PFSK-1 (cell line): ENCODE measurements around the gene TRMT1.

Experiments
- FOXP2 ChIP-seq: optimal IDR thresholded peaks from 2 replicates; pipeline ENCODE3; 2011; ENCODE audit warnings: borderline replicate concordance, control low read depth, inconsistent platforms; ENCODE audit not compliant: insufficient read depth; ENCODE audit errors: extremely low read length, extremely low read depth
- POLR2AphosphoS5 ChIP-seq: IDR thresholded peaks from 2 replicates; pipeline ENCODE4 v1.6.1; 2012; ENCODE audit warnings: low read depth, mild to moderate bottlenecking, control low read depth, low read length, moderate library complexity
- REST ChIP-seq, 2 experiments: IDR thresholded peaks; 2 replicates each; pipeline versions ENCODE4 v1.6.1 to v1.8.0; 2011 to 2012; ENCODE audit warnings: low read depth in 2 of 2, low read length in 2 of 2, control low read depth in 1 of 2, inconsistent platforms in 1 of 2, mild to moderate bottlenecking in 1 of 2, moderate library complexity in 1 of 2; ENCODE audit not compliant: insufficient read depth in 1 of 2
- SIN3A ChIP-seq: IDR thresholded peaks from 2 replicates; pipeline ENCODE4 v1.6.1; 2012; ENCODE audit warnings: mild to moderate bottlenecking, low read length, moderate library complexity, borderline replicate concordance; ENCODE audit not compliant: insufficient read depth
- TAF1 ChIP-seq: IDR thresholded peaks from 2 replicates; pipeline ENCODE4 v1.6.1; 2012; ENCODE audit warnings: low read length, control low read depth, borderline replicate concordance; ENCODE audit not compliant: insufficient read depth

The TRMT1 gene

GRCh38 chr19:13152356-13152973 is 35.9 kb upstream of the TRMT1 start:
- TF ChIP-seq REST (IDR thresholded peaks at IDR 0.05; ENCODE audit: insufficient read depth in 1 of 2, low read depth in 2 of 2, low read length in 2 of 2) (no peak), POLR2AphosphoS5 (no peak), TAF1 (no peak), FOXP2 (no peak), SIN3A (no peak)

GRCh38 chr19:13151605-13152355 is 35.2 kb upstream of the TRMT1 start:
- peak; percentile 65; the same call in 1 of the 2 replicates for TF ChIP-seq TAF1
- TF ChIP-seq FOXP2: peak; percentile 43
- peak; percentile 60; the same call in 1 of the 2 replicates for TF ChIP-seq SIN3A
- peak; percentile 73 for TF ChIP-seq POLR2AphosphoS5
- TF ChIP-seq REST (IDR thresholded peaks at IDR 0.05; ENCODE audit: insufficient read depth in 1 of 2, low read depth in 2 of 2, low read length in 2 of 2): peak in 1 of 2 experiments; percentile 31; a peak in 1 of 4 replicates

- TF ChIP-seq TAF1 (no peak), FOXP2 (no peak), POLR2AphosphoS5 (no peak), REST (IDR thresholded peaks at IDR 0.05; ENCODE audit: insufficient read depth in 1 of 2, low read depth in 2 of 2, low read length in 2 of 2) (no peak), SIN3A (no peak)
These were observed 34.5 kb upstream of the TRMT1 start for GRCh38 chr19:13150931-13151604.

GRCh38 chr19:13150187-13150930 is 33.8 kb upstream of the TRMT1 start, which contains the start of the genes IER2 and STX10:
TSS of gene IER2 (plus strand) at chr19:13150411. CDS start at chr19:13153187, 2,776 bp downstream.
TSS of gene STX10 (minus strand) at chr19:13150375. CDS start at chr19:13150173, 202 bp downstream.
- peak; percentile 62; the same call in 1 of the 2 replicates for TF ChIP-seq SIN3A
- peak; percentile 83 for TF ChIP-seq FOXP2
- peak; percentile 83; the same call in 1 of the 2 replicates for TF ChIP-seq TAF1
- peak in 1 of 2 experiments; percentile 57; a peak in 2 of 4 replicates for TF ChIP-seq REST (IDR thresholded peaks at IDR 0.05; ENCODE audit: insufficient read depth in 1 of 2, low read depth in 2 of 2, low read length in 2 of 2)
- TF ChIP-seq POLR2AphosphoS5: peak; percentile 58; the same call in 1 of the 2 replicates
